CD4-positive, alpha-beta T cell (primary cell): ENCODE results near the gene CWF19L2. TPM values are rescaled to one million over a fixed set of nuclear protein-coding genes. Genes with fewer than 3 reads are reported as not detected.

Source experiments
- ATAC-seq: fragments of 200-7000 bp; cut with Tn5 transposase; one replicate; pipeline ENCODE4 v1.10.0; 2022; ENCODE audit warnings: mild to moderate bottlenecking; ENCODE audit not compliant: poor library complexity
- CTCF ChIA-PET: fragments of 350-600 bp; sonication (Branson Sonifier 250); formaldehyde crosslinking; loops from one replicate; lab custom pipeline; 2021; ENCODE audit warnings: antibody characterized with exemption, inconsistent platforms; lab: Charles Lee
- POLR2A ChIA-PET: fragments of 350-600 bp; sonication (Branson Sonifier 250); formaldehyde crosslinking; loops from one replicate; lab custom pipeline; 2021; ENCODE audit warnings: antibody characterized with exemption, inconsistent platforms; lab: Charles Lee
- DNase-seq, 14 experiments: peaks; one replicate each; pipeline ENCODE4 v3.0.0-alpha.2; 2013 to 2020; ENCODE audit warnings: mixed read lengths in 2 of 14
- H3K27ac ChIP-seq, 2 donors: one replicate each; pipeline versions ENCODE4 v1.5.1 to v1.7.0; 2013; ENCODE audit warnings: low read length in 2 of 2, low read depth in 1 of 2, mild to moderate bottlenecking in 1 of 2
- H3K27me3 ChIP-seq, 2 experiments: 1 replicate in 1 of 2; 2 replicates in 1 of 2; pipeline versions ENCODE4 v1.6.1 to v1.7.0; 2013; ENCODE audit warnings: low read length in 2 of 2, control low read depth in 1 of 2, mild to moderate bottlenecking in 1 of 2, moderate library complexity in 1 of 2; ENCODE audit not compliant: insufficient read depth in 2 of 2, control insufficient read depth in 1 of 2
- H3K36me3 ChIP-seq: one replicate; pipeline ENCODE4 v1.6.1; 2013; ENCODE audit warnings: low read length, control low read depth; ENCODE audit not compliant: insufficient read depth
- H3K4me1 ChIP-seq: one replicate; pipeline ENCODE4 v1.6.1; 2013; ENCODE audit warnings: low read length, control low read depth; ENCODE audit not compliant: insufficient read depth
- H3K4me3 ChIP-seq: one replicate; pipeline ENCODE4 v1.5.1; 2013; ENCODE audit warnings: mild to moderate bottlenecking, low read length, moderate library complexity
- H3K9me3 ChIP-seq, 2 experiments: 1 replicate in 1 of 2; 2 replicates in 1 of 2; pipeline versions ENCODE4 v1.6.1 to v1.7.0; 2013; ENCODE audit warnings: low read length in 2 of 2, mild to moderate bottlenecking in 2 of 2, control low read depth in 1 of 2, moderate library complexity in 1 of 2; ENCODE audit not compliant: control insufficient read depth in 1 of 2, insufficient read depth in 1 of 2
- H3K27ac Mint-ChIP-seq: one replicate; pipeline ENCODE4 v1.8.0; 2020; ENCODE audit warnings: mixed read lengths
- H3K27me3 Mint-ChIP-seq: one replicate; pipeline ENCODE4 v1.8.0; 2021; ENCODE audit warnings: mixed read lengths
- H3K36me3 Mint-ChIP-seq: one replicate; pipeline ENCODE4 v1.8.0; 2021; ENCODE audit warnings: low read depth, mixed read lengths
- H3K4me1 Mint-ChIP-seq: one replicate; pipeline ENCODE4 v1.8.0; 2021; ENCODE audit warnings: low read depth, mixed read lengths
- H3K4me3 Mint-ChIP-seq: one replicate; pipeline ENCODE4 v1.8.0; 2020; ENCODE audit warnings: mild to moderate bottlenecking, mixed read lengths
- H3K9me3 Mint-ChIP-seq: one replicate; pipeline ENCODE4 v1.8.0; 2020; ENCODE audit warnings: mixed read lengths
- intact Hi-C, 2 experiments: fragments of 100-400 bp; cut with DNase I in 1 of 2; cut with micrococcal nuclease in 1 of 2; formaldehyde crosslinking; loops; one replicate each; pipeline versions ENCODE4 v1.15.1 to v1.9.0; 2023 to 2025; cut with DNase I, micrococcal nuclease
- total RNA-seq, 174 experiments: library from RNA in 2 of 174; stranded (reverse) in 2 of 174; gene quantifications; one replicate each; pipeline ENCODE4 v1.2.3 and lab custom pipeline; 2021 to 2026
- TF ChIP-seq, protein P1 (sequence below): fragments of 200-600 bp; IDR thresholded peaks from one replicate; pipeline ENCODE4 v1.8.0; 2022; ENCODE audit warnings: antibody characterized with exemption, mild to moderate bottlenecking

The CWF19L2 gene
- total RNA-seq, 2 experiments from 2014 or later, result 21.2 to 21.8 TPM

GRCh38 chr11:107478922-107479321 lies 21.3 kb upstream of the CWF19L2 start:
- TF ChIP-seq, protein P1, sequence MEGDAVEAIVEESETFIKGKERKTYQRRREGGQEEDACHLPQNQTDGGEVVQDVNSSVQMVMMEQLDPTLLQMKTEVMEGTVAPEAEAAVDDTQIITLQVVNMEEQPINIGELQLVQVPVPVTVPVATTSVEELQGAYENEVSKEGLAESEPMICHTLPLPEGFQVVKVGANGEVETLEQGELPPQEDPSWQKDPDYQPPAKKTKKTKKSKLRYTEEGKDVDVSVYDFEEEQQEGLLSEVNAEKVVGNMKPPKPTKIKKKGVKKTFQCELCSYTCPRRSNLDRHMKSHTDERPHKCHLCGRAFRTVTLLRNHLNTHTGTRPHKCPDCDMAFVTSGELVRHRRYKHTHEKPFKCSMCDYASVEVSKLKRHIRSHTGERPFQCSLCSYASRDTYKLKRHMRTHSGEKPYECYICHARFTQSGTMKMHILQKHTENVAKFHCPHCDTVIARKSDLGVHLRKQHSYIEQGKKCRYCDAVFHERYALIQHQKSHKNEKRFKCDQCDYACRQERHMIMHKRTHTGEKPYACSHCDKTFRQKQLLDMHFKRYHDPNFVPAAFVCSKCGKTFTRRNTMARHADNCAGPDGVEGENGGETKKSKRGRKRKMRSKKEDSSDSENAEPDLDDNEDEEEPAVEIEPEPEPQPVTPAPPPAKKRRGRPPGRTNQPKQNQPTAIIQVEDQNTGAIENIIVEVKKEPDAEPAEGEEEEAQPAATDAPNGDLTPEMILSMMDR, result no peak
- Mint-ChIP-seq H3K4me1 (no peaks in the 10 kb centered on the region), H3K4me3 (no peak overlapping the region), H3K27ac (no peak overlapping the region), H3K36me3 (no peaks in the 10 kb centered on the region), H3K9me3 (no peaks in the 10 kb centered on the region), H3K27me3 (peaks cover 58% of the 10 kb centered on the region)
- ATAC-seq (no peak), DNase-seq (no peak)
- Histone ChIP-seq H3K9me3 (no peaks in the 10 kb centered on the region), H3K4me3 (no peak overlapping the region), H3K36me3 (no peaks in the 10 kb centered on the region), H3K4me1 (no peaks in the 10 kb centered on the region), H3K27ac (no peak overlapping the region), H3K27me3 (peaks cover 6 to 12% of the 10 kb centered on the region in 2 experiments)
- ChIA-PET POLR2A (no interaction called here), CTCF (no interaction called here)
- intact Hi-C loops, result no loop called here

DNA sequence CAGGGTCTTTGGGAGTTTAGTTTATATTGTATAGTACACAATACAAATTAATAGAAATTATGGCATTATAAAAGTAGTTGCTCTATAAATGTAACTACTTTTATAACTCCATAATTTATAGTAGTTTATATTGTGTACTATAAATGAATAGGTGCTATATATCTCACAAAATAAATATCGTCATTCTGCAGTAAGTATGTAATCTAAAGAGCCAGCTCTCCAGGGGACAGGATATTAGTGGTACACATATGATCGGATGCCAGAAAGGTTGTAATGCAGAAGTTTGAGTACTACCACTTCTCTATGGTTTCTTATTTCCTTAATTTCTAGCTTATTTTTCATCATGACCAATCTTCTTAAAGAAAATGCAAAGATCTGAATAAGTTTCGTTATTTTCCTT lies 20.2 kb upstream of the CWF19L2 start:
- H3K4me3 Mint-ChIP-seq, result no peak overlapping the region
- ChIA-PET POLR2A (no interaction called here), CTCF (no interaction called here)
- H3K27me3 ChIP-seq, result peaks cover 6 to 15% of the 10 kb centered on the region in 2 experiments
- DNase-seq (no peak), ATAC-seq (no peak)
- no peak overlapping the region for H3K4me3 ChIP-seq
- no peaks in the 10 kb centered on the region for H3K4me1 Mint-ChIP-seq
- TF ChIP-seq, protein P1, result no peak
- no peaks in the 10 kb centered on the region for H3K9me3 Mint-ChIP-seq
- no peak overlapping the region for H3K27ac Mint-ChIP-seq
- no peaks in the 10 kb centered on the region for H3K36me3 ChIP-seq
- intact Hi-C loops, result no loop called here
- H3K36me3 Mint-ChIP-seq, result no peaks in the 10 kb centered on the region
- H3K27ac ChIP-seq, result no peak overlapping the region
- H3K4me1 ChIP-seq, result no peaks in the 10 kb centered on the region
- peaks cover 57% of the 10 kb centered on the region for H3K27me3 Mint-ChIP-seq
- no peaks in the 10 kb centered on the region for H3K9me3 ChIP-seq

DNA sequence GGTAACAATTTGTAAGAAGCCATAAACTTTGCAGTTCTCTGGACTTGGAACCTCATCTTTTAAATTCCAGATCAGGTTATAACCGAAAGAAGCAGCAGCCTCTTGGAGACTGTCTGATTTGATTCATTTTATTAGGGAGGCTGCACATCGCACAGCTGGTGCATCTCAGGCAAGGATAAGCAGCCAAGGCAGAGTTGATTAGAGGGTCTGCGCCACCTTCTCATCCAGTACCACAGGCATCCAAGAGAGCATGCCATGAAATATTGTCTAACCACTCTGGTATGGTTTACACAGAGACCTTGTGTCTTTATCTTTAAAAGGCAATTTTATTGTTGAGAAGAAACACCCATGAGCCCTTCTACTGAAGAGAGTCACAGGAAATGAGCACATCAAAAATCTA lies 16.2 kb upstream of the CWF19L2 start:
- intact Hi-C loops, result no loop called here
- peaks cover 80% of the 10 kb centered on the region for H3K27me3 Mint-ChIP-seq

More for the DNA sequence above, 16.2 kb upstream of the CWF19L2 start:
- H3K9me3 ChIP-seq, result no peaks in the 10 kb centered on the region
- ChIA-PET POLR2A (no interaction called here), CTCF (no interaction called here)
- H3K4me1 ChIP-seq, result no peaks in the 10 kb centered on the region
- DNase-seq (no peak), ATAC-seq (no peak)
- TF ChIP-seq, protein P1, result no peak
- Mint-ChIP-seq H3K27ac (no peak overlapping the region), H3K36me3 (no peaks in the 10 kb centered on the region), H3K4me3 (no peak overlapping the region), H3K9me3 (peaks cover 2% of the 10 kb centered on the region), H3K4me1 (no peaks in the 10 kb centered on the region)
- H3K4me3 ChIP-seq, result no peak overlapping the region
- H3K36me3 ChIP-seq, result no peaks in the 10 kb centered on the region
- H3K27me3 ChIP-seq, result peaks cover 6 to 17% of the 10 kb centered on the region in 2 experiments
- no peak overlapping the region for H3K27ac ChIP-seq
